ENCODE measurements around the gene CD300E.
"Not testable (repeated sequence)": the region's sequence is repeated elsewhere in the genome, so short reads cannot be mapped to it uniquely, and the experiment has no call there.

CD300E gene, protein sequence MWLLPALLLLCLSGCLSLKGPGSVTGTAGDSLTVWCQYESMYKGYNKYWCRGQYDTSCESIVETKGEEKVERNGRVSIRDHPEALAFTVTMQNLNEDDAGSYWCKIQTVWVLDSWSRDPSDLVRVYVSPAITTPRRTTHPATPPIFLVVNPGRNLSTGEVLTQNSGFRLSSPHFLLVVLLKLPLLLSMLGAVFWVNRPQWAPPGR

GRCh38 chr17:74623693-74624093 is at the start of gene CD300E:
Gene CD300E, minus strand, starts transcription at chr17:74623738. Its CDS starts 117 bp downstream, at chr17:74623621.
- DNase-seq, result no peak

DNA sequence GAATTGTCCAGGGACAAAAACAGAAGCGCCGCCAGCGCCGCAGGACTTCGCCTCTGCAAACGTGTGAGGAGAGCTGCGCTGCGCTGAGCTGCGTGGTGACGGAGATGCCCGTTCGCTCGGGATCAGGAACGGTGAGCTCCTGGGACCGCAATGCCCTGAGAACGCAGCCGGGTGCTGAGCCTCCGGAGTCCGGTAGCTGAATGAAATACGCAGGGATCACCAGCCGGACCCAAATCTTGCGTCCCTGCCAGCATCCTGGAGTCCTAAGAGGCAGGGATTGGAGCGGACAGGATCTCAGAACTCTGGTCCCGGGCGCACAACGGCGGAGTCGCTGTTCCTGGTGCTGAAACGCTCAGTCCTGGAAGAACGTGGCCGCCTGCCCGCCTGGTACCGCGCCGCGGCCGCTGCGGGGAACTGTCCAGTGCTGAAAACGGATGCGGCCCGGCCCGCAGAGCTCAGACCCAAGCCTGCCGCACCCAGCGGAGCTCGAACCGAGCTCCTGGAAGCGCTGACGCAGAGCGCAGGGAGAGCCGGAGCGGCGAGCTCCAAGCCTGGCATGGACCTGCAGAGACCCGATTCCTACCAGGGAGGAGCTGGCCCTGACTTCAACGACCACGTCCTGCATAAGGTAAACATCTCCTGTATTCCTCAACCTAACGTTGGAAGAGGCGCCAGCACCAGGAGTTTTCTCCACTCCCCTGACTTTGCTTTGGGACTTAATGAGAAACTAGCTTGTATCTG is 47.7 kb upstream of the CD300E start:
- peak; percentile 63 for DNase-seq

DNA sequence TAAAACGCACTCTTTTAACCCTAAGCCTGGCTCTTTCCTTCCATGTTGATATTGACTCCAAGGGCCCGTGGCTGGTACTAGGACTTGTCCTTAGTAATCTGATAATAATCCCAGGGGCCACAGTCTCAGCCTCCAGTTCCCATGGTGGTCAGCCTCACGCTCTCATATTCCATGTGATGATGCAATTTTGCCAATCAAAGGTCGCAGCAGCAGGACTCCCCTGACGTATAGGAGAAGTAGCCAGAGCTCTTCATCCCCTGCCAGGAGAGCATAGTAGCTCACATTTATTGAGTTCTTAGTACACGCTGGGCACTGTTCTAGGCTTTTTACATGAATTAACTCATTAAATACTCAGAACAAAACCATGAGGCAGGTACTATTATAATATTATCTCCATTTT is 46.8 kb upstream of the CD300E start:
- no peak for DNase-seq

GRCh38 chr17:74663561-74663960 is 40.0 kb upstream of the CD300E start:
- DNase-seq, result no peak

DNA sequence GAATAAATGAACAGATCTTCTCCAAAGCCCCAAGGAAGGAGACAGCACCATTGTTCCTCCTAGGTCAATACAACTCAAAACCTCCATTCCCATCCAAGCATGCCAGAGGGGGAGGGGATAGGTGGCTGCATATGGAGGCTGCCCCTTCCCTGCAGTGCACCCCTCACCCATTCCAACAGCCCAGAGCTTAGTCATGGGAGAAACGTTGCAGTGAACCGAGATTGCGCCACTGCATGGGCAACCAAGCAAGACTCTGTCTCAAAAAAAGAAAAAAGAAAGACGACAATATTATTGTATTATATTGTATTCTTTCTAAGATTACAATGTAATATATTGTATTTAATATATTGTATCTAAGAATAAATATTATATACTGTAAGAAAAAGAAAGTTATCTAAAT is 36.4 kb upstream of the CD300E start:
- no peak for DNase-seq

GRCh38 chr17:74658620-74659019 is 35.1 kb upstream of the CD300E start:
- no peak for DNase-seq

- DNase-seq, result no peak
Measured at GRCh38 chr17:74654742-74655141, 31.2 kb upstream of the CD300E start.

DNA sequence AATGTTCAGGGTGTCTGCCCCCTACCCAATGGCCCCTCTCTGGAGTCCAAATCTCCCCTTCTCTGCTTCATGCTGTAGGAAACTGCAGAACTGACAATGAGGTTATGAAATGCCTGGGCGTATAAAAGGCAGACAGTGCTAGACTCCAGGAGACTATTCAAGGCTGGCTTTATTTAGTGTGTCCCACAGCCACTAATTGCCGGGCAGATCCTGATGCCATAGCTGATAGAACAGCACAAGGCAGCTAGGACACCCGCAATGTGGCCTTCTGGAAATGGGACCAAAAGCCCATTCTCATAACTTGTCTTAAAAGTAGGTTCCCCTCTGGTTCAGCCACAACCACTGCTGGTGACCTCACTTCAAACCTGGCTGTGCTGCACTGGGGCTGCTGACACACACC is 28.5 kb upstream of the CD300E start:
- DNase-seq, result no peak

DNA sequence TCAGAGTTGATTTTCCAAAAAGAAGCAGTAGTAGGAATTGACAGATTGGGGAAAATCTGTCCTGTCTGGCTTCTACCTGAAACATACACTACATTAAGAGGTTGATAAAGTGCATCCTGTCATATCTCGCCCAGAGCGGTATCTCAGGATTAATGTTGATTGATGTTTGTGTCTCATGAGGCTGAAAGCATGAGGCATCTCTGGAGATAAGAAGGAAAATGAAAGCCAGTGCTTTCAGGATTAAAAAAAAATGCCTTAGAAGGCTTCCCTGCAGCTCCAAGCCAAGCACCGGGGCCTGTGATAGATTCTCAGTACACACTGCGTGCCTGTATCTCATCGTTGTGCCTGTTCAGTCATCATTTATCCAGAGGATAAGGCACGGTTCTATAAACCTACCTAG is 26.4 kb upstream of the CD300E start:
- DNase-seq, result no peak

DNA sequence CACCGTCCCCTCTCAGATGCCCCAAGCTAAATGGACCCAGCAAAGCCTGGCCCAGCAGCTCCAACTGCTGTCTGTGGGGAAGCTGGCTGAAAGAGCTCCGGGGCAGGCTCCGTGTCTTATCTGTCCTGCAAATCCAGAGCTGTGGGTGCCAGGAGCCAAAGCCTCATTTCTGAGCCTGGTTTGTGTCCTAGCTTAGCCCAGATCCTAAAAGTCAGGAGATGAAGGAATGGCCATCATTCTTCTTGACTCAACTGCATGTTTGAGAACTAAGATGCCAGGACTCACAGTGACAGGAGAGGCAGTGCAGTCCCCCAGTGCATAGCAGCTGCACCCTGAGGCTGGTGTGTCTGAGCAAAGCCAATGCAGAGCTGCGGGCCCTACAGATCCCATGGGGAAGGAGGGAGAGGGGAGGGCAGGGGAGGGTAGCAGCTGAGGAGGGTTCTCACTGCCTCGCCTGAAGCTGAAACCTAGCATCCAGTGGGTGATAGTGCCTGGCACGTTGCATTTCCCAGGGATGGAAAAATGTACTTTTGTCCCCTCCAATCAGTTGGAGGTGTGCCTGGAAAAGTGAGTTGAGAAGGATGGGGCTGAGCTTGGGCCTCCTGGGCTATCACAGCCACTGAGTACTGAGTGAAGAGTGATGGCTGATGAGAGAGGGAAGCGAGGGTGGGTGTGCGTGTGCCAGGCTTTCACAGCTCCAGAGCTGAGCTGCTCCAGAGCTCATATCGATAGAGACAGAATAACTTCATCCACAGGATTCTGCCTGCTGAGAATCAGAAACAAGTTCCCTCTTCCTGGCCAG is 24.5 kb upstream of the CD300E start:
- DNase-seq, result no peak

DNA sequence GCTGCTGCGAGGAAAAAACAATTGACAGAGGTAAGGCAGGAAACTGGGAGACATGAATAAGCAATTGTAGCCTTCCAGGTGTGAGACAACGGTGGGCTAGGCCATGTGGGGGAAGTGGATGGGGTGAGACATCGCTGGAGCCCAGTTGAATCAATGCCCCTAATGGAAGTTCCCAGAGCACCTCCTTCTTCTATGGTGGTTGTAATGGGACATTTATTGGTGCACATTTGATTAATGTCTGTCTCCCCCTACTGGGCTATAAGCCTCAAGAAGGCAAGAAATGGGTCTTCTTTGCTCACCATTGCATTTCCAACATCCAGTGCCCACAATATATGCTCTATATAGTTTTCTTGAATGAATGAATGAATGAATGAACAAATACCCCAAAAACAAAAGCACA is 22.7 kb upstream of the CD300E start:
- DNase-seq, result peak; percentile 64

GRCh38 chr17:74645010-74645409 is 21.5 kb upstream of the CD300E start:
- no peak for DNase-seq

- no peak for DNase-seq
Measured at GRCh38 chr17:74644419-74644818, 20.9 kb upstream of the CD300E start.

- no peak for DNase-seq
Measured at GRCh38 chr17:74643826-74644225, 20.3 kb upstream of the CD300E start.

DNA sequence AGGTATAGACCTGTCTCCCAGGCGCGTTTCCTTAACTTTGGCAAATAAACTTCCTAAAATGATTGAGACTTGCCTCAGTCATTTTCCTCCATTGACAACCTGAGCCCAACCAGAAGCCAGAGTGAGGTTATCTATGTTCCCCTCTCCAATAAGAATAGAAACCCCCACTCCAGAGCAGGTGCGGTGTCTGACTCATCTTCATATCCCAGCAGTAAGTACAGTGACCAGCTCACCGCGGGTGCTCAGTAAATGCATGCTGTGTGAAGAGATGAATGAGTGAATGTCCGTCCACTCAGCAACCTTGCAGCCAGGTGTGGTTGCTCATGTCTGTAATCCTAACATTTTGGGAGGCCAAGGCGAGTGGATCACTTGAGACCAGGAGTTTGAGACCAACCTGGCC is 19.5 kb upstream of the CD300E start:
- no peak for DNase-seq

- DNase-seq, result no peak
Measured at GRCh38 chr17:74642556-74642955, 19.0 kb upstream of the CD300E start.

DNA sequence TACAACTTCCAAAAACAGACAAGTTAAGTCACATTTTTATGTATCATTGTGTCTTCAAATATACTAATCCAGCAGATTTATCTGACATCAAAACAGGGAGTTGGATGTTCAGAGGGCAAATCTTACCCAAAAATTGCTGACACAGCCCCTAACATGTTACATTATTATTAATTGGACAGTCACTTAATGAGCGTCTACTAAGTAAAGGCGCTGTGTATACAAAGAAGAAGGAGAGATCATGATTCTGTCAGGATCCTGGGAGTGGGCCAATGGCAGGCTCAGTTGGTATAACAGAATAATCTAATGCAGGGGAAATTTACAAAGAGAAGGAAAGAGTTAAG is 18.4 kb upstream of the CD300E start:
- no peak for DNase-seq

DNA sequence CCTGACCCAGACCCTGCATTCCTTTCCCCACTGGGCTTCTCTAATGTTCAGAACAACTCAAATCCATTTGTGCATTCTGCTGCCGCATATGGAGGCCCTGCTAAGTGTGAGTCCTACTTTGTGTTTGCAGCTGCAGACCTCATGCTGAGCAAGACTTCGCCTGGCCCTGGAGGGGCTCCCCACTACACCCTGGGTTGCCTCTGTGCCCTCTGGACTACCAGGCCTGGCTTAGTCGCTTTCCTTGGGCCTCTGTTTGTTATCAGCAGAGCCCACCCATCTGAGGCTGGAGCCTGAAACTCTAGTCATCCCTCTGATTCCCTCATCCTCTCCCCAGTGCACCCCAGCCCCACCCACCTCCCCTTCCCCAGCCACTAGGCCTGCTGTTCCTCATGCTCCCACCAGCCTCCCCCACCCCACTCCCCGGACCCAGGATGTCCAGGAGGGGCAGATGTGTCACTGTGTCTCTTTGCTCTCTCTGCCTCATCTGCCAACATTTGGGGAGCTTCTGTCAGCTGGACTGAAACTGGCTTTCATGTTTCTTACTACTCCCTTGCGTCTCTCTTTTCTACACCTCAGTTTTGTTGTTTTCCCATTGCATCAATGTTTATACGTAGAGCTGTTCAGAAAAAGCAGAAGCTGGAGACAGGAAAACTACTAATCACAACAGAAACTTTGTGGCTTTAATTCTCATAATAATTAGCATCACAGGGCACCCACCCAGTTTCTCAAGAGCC is 17.9 kb upstream of the CD300E start:
- no peak for DNase-seq

DNA sequence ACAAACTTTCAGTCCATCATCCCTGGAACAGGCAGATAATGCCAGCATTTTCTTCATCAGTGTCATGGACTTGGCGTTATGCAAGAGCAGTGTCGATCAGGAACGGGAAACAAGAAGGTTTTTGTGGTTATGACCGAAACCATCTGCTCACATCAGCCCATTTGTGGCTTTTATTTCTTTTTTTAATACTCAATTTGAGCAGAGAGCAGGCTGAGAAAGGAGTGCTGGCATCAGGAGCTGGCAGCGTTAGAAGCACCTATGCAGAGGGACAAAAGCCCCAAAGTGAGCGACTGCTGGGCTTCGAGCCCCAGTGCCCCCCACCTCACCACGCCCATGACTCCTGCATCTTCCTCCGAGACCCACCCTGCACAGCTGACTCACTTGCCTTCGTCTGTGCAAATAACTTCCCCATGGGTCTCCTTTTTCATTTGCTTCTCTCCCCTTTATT is 16.2 kb upstream of the CD300E start:
- DNase-seq, result no peak

GRCh38 chr17:74637926-74638325 is 14.4 kb upstream of the CD300E start:
- no peak for DNase-seq

DNA sequence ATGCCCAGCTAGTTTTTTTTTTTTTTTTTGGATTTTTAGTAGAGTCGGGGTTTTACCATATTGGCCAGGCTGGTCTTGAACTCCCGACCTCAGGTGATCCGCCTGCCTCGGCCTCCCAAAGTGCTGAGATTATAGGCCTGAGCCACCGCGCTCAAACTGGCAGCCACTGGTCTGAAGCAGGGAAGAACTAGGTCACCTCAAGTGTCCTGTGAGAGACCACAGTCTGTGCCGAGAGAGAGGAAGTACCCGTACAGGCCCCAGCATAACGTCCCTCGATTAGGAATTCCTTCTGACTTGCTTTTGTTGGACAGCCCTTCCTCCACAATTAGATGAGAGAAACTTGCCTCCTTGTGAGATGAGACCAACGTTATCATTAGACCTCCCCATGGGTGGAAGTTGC is 13.7 kb upstream of the CD300E start:
- no peak for DNase-seq

GRCh38 chr17:74636541-74637085 is 13.1 kb upstream of the CD300E start:
- DNase-seq, result not testable (repeated sequence)

GRCh38 chr17:74635418-74635817 is 11.9 kb upstream of the CD300E start:
- no peak for DNase-seq

Measured in NCI-H82 (cell line).